Measurements from ENCODE around the gene MT1E.
A peak's percentile ranks its signal among the peaks of the same experiment; 100 is the strongest.
"Not testable (repeated sequence)": the region's sequence is repeated elsewhere in the genome, so short reads cannot be mapped to it uniquely, and the experiment has no call there.

MT1E gene

GRCh38 chr16:56607109-56607618 lies 18.4 kb upstream of the MT1E start:
- no peak for DNase-seq (ENCODE audit: low read depth)

- DNase-seq (ENCODE audit: low read depth): no peak
Observed at GRCh38 chr16:56607675-56608042, 17.9 kb upstream of the MT1E start.

GRCh38 chr16:56608043-56608875 lies 17.3 kb upstream of the MT1E start, which contains the start of gene MT2A:
TSS of gene MT2A (plus strand) at chr16:56608584. CDS start at chr16:56608656, 72 bp downstream.
- peak; percentile 78 for DNase-seq (ENCODE audit: low read depth)

GRCh38 chr16:56608876-56609462 lies 16.6 kb upstream of the MT1E start:
- DNase-seq (ENCODE audit: low read depth): no peak

- peak; percentile 21 for DNase-seq (ENCODE audit: low read depth)
Observed at GRCh38 chr16:56609463-56609921, 16.1 kb upstream of the MT1E start.

- peak; percentile 59 for DNase-seq (ENCODE audit: low read depth)
Observed at GRCh38 chr16:56610017-56610608, 15.5 kb upstream of the MT1E start.

- no peak for DNase-seq (ENCODE audit: low read depth)
Observed at GRCh38 chr16:56610609-56611111, 14.9 kb upstream of the MT1E start.

- DNase-seq (ENCODE audit: low read depth): no peak
Observed at GRCh38 chr16:56611281-56611833, 14.2 kb upstream of the MT1E start.

GRCh38 chr16:56613706-56614105 lies 11.9 kb upstream of the MT1E start:
- DNase-seq (ENCODE audit: low read depth): no peak

GRCh38 chr16:56614549-56614991 lies 11.0 kb upstream of the MT1E start:
- no peak for DNase-seq (ENCODE audit: low read depth)

- no peak for DNase-seq (ENCODE audit: low read depth)
Observed at GRCh38 chr16:56615353-56615752, 10.2 kb upstream of the MT1E start.

- no peak for DNase-seq (ENCODE audit: low read depth)
Observed at GRCh38 chr16:56616608-56617211, 8.9 kb upstream of the MT1E start.

- DNase-seq (ENCODE audit: low read depth): no peak
Observed at GRCh38 chr16:56617212-56618085, 8.1 kb upstream of the MT1E start.

- no peak for DNase-seq (ENCODE audit: low read depth)
Observed at GRCh38 chr16:56618138-56618537, 7.4 kb upstream of the MT1E start.

- DNase-seq (ENCODE audit: low read depth): no peak
Observed at GRCh38 chr16:56620339-56620897, 5.2 kb upstream of the MT1E start.

GRCh38 chr16:56621665-56622445 lies 3.7 kb upstream of the MT1E start:
- not testable (repeated sequence) for DNase-seq (ENCODE audit: low read depth)

- DNase-seq (ENCODE audit: low read depth): not testable (repeated sequence)
Observed at GRCh38 chr16:56623184-56623583, 2.4 kb upstream of the MT1E start.

GRCh38 chr16:56623637-56624036 lies 1.9 kb upstream of the MT1E start:
- DNase-seq (ENCODE audit: low read depth): no peak

- no peak for DNase-seq (ENCODE audit: low read depth)
Observed at GRCh38 chr16:56625943-56626654, 518 bp downstream of the MT1E start.

Measured in stimulated activated CD8-positive, alpha-beta memory T cell treated with anti-CD3 and anti-CD28 coated beads, Interleukin-12 subunit alpha, Interleukin-12 subunit beta, amount 100 ng/mL, for 4 hours (primary cell).